ENCODE measurements around the gene E2F4. TPM values are rescaled to one million over a fixed set of nuclear protein-coding genes. Genes with fewer than 3 reads are reported as not detected.
A peak's percentile ranks its signal among the peaks of the same experiment; 100 is the strongest.

E2F4 gene
- total and polyA plus RNA-seq, 2 of the 13 experiments (the other 11 are each of a cell fraction or from before 2014, with no cell fraction given), result 84.8 to 91.2 TPM

GRCh38 chr16:67247192-67248072 is 55.5 kb downstream of the E2F4 start, which contains the start of gene FHOD1 (continued):
- TF ChIP-seq RBM39 (IDR thresholded peaks at IDR 0.05; ENCODE audit: low read depth, low read length, poor library complexity, severe bottlenecking) (no peak), GLI4 (CRISPR knock-in tag; IDR thresholded peaks at IDR 0.05; ENCODE audit: borderline replicate concordance) (0 out of 2 replicates have a peak, but pooled peaks have one; percentile 8), NR2F2 (IDR thresholded peaks at IDR 0.05; ENCODE audit: borderline replicate concordance, low read depth) (no peak; the same call in 1 of the 2 replicates), ZNF605 (CRISPR knock-in tag; IDR thresholded peaks at IDR 0.05) (no peak; the same call in 1 of the 2 replicates), SKIL (CRISPR knock-in tag; IDR thresholded peaks at IDR 0.05; ENCODE audit: borderline replicate concordance) (peak; percentile 52; the same call in 1 of the 2 replicates), SMAD9 (CRISPR knock-in tag; IDR thresholded peaks at IDR 0.05) (no peak), ZNF124 (CRISPR knock-in tag; IDR thresholded peaks at IDR 0.05) (peak; percentile 85; the same call in 1 of the 2 replicates), ZNF607 (CRISPR knock-in tag; IDR thresholded peaks at IDR 0.05; ENCODE audit: borderline replicate concordance) (peak; percentile 69; the same call in 1 of the 2 replicates), ZNF800 (CRISPR knock-in tag; IDR thresholded peaks at IDR 0.05) (peak; percentile 53; the same call in 1 of the 2 replicates), ZNF674 (CRISPR knock-in tag; IDR thresholded peaks at IDR 0.05; ENCODE audit: low read depth) (no peak), E2F2 (CRISPR knock-in tag; IDR thresholded peaks at IDR 0.05; ENCODE audit: borderline replicate concordance) (no peak), RXRA (CRISPR knock-in tag; IDR thresholded peaks at IDR 0.05) (peak; percentile 44; the same call in 1 of the 2 replicates), HNF1A (IDR thresholded peaks at IDR 0.05; ENCODE audit: low read depth) (no peak), HNF1A (CRISPR knock-in tag; IDR thresholded peaks at IDR 0.05; ENCODE audit: borderline replicate concordance) (no peak; the same call in 1 of the 2 replicates), SMARCE1 (IDR thresholded peaks at IDR 0.05; ENCODE audit: borderline replicate concordance) (no peak)
- TF ChIP-seq, protein P1, sequence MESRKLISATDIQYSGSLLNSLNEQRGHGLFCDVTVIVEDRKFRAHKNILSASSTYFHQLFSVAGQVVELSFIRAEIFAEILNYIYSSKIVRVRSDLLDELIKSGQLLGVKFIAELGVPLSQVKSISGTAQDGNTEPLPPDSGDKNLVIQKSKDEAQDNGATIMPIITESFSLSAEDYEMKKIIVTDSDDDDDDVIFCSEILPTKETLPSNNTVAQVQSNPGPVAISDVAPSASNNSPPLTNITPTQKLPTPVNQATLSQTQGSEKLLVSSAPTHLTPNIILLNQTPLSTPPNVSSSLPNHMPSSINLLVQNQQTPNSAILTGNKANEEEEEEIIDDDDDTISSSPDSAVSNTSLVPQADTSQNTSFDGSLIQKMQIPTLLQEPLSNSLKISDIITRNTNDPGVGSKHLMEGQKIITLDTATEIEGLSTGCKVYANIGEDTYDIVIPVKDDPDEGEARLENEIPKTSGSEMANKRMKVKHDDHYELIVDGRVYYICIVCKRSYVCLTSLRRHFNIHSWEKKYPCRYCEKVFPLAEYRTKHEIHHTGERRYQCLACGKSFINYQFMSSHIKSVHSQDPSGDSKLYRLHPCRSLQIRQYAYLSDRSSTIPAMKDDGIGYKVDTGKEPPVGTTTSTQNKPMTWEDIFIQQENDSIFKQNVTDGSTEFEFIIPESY (CRISPR knock-in tag; IDR thresholded peaks at IDR 0.05), result no peak
